ENCODE data around the gene ARHGAP8.

DNA sequence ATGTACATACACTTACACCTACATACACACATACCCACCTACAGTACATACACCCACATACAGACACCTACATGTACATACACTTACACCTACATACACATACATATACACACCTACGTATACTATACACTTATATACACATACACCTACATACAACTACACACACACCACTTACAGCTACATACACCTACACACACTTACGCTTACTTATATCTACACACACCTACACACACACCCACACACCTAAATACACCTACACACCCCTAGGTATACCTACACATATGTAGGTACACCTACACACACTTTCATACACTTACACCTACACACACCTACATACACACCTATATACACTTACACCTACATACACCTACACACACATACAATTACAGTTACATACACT lies 61.0 kb downstream of the ARHGAP8 start:
- TF ChIP-seq, protein P1, sequence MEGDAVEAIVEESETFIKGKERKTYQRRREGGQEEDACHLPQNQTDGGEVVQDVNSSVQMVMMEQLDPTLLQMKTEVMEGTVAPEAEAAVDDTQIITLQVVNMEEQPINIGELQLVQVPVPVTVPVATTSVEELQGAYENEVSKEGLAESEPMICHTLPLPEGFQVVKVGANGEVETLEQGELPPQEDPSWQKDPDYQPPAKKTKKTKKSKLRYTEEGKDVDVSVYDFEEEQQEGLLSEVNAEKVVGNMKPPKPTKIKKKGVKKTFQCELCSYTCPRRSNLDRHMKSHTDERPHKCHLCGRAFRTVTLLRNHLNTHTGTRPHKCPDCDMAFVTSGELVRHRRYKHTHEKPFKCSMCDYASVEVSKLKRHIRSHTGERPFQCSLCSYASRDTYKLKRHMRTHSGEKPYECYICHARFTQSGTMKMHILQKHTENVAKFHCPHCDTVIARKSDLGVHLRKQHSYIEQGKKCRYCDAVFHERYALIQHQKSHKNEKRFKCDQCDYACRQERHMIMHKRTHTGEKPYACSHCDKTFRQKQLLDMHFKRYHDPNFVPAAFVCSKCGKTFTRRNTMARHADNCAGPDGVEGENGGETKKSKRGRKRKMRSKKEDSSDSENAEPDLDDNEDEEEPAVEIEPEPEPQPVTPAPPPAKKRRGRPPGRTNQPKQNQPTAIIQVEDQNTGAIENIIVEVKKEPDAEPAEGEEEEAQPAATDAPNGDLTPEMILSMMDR (CRISPR knock-in tag; IDR thresholded peaks at IDR 0.05), result no peak
- TF ChIP-seq, protein P2, sequence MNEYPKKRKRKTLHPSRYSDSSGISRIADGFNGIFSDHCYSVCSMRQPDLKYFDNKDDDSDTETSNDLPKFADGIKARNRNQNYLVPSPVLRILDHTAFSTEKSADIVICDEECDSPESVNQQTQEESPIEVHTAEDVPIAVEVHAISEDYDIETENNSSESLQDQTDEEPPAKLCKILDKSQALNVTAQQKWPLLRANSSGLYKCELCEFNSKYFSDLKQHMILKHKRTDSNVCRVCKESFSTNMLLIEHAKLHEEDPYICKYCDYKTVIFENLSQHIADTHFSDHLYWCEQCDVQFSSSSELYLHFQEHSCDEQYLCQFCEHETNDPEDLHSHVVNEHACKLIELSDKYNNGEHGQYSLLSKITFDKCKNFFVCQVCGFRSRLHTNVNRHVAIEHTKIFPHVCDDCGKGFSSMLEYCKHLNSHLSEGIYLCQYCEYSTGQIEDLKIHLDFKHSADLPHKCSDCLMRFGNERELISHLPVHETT (CRISPR knock-in tag; conservative IDR thresholded peaks at IDR 0.05), result no peak
- TF ChIP-seq ZNF83 (CRISPR knock-in tag; IDR thresholded peaks at IDR 0.05; ENCODE audit: borderline replicate concordance), result no peak
- TF ChIP-seq, protein P3, sequence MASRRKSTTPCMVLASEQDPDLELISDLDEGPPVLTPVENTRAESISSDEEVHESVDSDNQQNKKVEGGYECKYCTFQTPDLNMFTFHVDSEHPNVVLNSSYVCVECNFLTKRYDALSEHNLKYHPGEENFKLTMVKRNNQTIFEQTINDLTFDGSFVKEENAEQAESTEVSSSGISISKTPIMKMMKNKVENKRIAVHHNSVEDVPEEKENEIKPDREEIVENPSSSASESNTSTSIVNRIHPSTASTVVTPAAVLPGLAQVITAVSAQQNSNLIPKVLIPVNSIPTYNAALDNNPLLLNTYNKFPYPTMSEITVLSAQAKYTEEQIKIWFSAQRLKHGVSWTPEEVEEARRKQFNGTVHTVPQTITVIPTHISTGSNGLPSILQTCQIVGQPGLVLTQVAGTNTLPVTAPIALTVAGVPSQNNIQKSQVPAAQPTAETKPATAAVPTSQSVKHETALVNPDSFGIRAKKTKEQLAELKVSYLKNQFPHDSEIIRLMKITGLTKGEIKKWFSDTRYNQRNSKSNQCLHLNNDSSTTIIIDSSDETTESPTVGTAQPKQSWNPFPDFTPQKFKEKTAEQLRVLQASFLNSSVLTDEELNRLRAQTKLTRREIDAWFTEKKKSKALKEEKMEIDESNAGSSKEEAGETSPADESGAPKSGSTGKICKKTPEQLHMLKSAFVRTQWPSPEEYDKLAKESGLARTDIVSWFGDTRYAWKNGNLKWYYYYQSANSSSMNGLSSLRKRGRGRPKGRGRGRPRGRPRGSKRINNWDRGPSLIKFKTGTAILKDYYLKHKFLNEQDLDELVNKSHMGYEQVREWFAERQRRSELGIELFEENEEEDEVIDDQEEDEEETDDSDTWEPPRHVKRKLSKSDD (CRISPR knock-in tag; IDR thresholded peaks at IDR 0.05; ENCODE audit: low read depth), result no peak
- no peak for TF ChIP-seq PHF8 (CRISPR knock-in tag; IDR thresholded peaks at IDR 0.05)
- TF ChIP-seq, protein P4, sequence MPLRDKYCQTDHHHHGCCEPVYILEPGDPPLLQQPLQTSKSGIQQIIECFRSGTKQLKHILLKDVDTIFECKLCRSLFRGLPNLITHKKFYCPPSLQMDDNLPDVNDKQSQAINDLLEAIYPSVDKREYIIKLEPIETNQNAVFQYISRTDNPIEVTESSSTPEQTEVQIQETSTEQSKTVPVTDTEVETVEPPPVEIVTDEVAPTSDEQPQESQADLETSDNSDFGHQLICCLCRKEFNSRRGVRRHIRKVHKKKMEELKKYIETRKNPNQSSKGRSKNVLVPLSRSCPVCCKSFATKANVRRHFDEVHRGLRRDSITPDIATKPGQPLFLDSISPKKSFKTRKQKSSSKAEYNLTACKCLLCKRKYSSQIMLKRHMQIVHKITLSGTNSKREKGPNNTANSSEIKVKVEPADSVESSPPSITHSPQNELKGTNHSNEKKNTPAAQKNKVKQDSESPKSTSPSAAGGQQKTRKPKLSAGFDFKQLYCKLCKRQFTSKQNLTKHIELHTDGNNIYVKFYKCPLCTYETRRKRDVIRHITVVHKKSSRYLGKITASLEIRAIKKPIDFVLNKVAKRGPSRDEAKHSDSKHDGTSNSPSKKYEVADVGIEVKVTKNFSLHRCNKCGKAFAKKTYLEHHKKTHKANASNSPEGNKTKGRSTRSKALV (CRISPR knock-in tag; IDR thresholded peaks at IDR 0.05), result no peak
